ENCODE measurements around the gene NUMB. TPM values are rescaled to one million over a fixed set of nuclear protein-coding genes. Genes with fewer than 3 reads are reported as not detected.

NUMB gene
- total and polyA plus RNA-seq, 2 of the 13 experiments (the other 11 are each of a cell fraction or from before 2014, with no cell fraction given) = 20.3 to 71.1 TPM

DNA sequence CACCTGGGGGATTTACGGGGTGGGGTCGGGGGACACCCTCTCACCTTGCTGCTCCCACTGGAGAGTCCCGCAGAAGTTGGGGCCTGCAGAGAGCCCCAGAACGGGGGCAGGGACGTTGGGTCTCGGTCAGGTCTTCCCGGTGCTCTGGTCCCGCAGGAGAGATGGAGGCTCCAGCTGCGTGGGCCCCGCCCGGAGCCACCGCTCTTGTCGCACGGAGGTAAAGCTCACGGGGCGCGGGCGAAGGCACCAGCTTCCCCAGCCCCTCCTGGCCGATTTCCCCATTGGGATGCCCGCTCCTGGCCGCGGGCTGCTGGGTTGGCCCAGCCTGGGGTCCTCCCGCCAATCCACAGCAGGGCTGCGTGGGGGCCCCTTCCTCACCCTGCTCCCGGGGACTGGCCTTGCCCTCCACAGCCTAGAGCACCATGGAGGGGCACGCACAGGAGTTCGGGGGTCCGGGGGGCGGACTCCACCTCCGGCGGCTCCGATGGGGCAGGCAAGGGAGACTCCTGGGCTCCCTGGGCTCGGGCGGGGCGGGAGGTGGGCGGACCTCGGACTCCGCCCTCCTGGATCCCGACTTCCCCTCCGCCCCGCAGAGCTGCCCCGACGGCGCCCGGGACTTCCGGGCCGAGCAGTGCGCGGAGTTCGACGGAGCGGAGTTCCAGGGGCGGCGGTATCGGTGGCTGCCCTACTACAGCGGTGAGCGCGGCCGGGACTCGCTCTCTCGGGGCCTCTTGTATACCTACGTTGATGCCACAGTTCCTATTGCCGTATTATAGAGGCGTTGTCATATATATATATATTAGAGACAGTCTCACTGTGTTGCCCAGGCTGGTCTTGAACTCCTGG, 212.6 kb downstream of the NUMB start (continued):
- no peak for TF ChIP-seq EEA1 (CRISPR knock-in tag; IDR thresholded peaks at IDR 0.05; ENCODE audit: borderline replicate concordance)

DNA sequence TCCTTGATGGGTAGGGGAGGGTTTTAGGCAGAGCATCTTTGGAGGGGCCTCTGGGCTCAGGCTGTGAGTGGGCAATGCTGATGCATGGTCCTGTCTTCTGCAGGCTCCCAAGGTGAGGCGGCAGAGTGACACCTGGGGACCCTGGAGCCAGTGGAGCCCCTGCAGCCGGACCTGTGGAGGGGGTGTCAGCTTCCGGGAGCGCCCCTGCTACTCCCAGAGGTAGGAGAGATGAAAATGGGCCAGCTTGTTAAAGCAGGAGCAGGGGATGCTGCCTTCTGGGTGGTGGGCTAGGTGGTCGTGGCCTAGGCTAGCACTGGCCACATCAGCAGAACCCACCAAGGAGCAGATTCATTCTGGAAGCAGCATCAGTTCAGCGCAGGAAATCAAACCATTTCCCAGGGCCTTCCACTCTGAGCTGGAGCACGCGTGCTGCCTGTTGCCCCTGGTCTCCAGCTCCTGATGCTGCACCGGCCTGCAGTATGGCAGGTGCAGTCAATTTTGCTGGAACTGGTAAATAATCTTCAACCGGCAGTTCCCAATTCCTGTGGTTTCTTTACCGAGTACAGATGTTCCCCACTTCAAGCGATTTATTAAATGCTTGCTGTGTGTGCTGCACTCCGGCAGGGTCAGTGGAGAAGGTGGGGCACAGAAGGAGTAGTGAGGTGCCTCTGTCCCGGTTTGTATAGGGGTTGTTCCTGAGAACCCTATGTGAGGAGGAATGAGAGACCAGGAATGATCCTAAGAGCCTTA, 213.6 kb downstream of the NUMB start:
- ATAC-seq = no peak

More for the DNA sequence above, 213.6 kb downstream of the NUMB start:
- in situ Hi-C loops (cut with HindIII; ENCODE audit: extremely low pct_ligation_motif_present, low pct_unique_long_range_greater_than_20kb) (no loop called here), intact Hi-C loops (cut with micrococcal nuclease; ENCODE audit: unreplicated experiment) (no loop called here)
- Histone ChIP-seq H3K27me3 (ENCODE audit: control insufficient read depth in 1 of 2, insufficient read depth in 2 of 2, low read length in 2 of 2) (peaks cover 7 to 34% of the 10 kb centered on the region in 2 experiments), H3K4me3 (replicated peaks in 1 of 3; ENCODE audit: insufficient read depth in 1 of 3, low read depth in 2 of 3, low read length in 3 of 3) (no peak overlapping the region), H3K4me2 (ENCODE audit: low read depth, low read length) (no peak overlapping the region), H3K36me3 (replicated peaks in 1 of 2; ENCODE audit: control insufficient read depth in 1 of 2, insufficient read depth in 2 of 2, low read length in 2 of 2) (no peaks in the 10 kb centered on the region), H3K27ac (ENCODE audit: extremely low read length, insufficient read depth, low read length) (no peak overlapping the region), H3K79me2 (ENCODE audit: insufficient read depth, low read length) (no peaks in the 10 kb centered on the region), H3K4me1 (ENCODE audit: insufficient read depth, low read length) (no peaks in the 10 kb centered on the region), H3K9me3 (ENCODE audit: low read length) (no peaks in the 10 kb centered on the region), H4K20me1 (ENCODE audit: insufficient read depth, low read length) (no peaks in the 10 kb centered on the region), H2AFZ (ENCODE audit: low read length) (no peak overlapping the region), H3K9ac (ENCODE audit: insufficient read depth, low read depth, low read length) (no peak overlapping the region)
- CTCF ChIA-PET (ENCODE audit: low intra/inter-chr PET ratio, low total read pairs) = no interaction called here
- no peak for TF ChIP-seq ZIK1 (CRISPR knock-in tag; IDR thresholded peaks at IDR 0.05; ENCODE audit: borderline replicate concordance, low read depth)
- no peak for TF ChIP-seq KAT7 (CRISPR knock-in tag; IDR thresholded peaks at IDR 0.05; ENCODE audit: borderline replicate concordance)
- no peak for TF ChIP-seq HCFC1 (IDR thresholded peaks at IDR 0.05; ENCODE audit: low read depth, low read length)
- TF ChIP-seq GATAD2A (CRISPR knock-in tag; IDR thresholded peaks at IDR 0.05) = no peak
- TF ChIP-seq PHF5A (CRISPR knock-in tag; IDR thresholded peaks at IDR 0.05; ENCODE audit: low read depth, unreplicated experiment) = no peak
- TF ChIP-seq, protein P1, sequence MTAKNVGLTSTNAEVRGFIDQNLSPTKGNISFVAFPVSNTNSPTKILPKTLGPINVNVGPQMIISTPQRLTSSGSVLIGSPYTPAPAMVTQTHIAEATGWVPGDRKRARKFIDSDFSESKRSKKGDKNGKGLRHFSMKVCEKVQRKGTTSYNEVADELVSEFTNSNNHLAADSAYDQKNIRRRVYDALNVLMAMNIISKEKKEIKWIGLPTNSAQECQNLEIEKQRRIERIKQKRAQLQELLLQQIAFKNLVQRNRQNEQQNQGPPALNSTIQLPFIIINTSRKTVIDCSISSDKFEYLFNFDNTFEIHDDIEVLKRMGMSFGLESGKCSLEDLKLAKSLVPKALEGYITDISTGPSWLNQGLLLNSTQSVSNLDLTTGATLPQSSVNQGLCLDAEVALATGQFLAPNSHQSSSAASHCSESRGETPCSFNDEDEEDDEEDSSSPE (CRISPR knock-in tag; IDR thresholded peaks at IDR 0.05) = no peak
- TF ChIP-seq, protein P2, sequence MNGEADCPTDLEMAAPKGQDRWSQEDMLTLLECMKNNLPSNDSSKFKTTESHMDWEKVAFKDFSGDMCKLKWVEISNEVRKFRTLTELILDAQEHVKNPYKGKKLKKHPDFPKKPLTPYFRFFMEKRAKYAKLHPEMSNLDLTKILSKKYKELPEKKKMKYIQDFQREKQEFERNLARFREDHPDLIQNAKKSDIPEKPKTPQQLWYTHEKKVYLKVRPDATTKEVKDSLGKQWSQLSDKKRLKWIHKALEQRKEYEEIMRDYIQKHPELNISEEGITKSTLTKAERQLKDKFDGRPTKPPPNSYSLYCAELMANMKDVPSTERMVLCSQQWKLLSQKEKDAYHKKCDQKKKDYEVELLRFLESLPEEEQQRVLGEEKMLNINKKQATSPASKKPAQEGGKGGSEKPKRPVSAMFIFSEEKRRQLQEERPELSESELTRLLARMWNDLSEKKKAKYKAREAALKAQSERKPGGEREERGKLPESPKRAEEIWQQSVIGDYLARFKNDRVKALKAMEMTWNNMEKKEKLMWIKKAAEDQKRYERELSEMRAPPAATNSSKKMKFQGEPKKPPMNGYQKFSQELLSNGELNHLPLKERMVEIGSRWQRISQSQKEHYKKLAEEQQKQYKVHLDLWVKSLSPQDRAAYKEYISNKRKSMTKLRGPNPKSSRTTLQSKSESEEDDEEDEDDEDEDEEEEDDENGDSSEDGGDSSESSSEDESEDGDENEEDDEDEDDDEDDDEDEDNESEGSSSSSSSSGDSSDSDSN (CRISPR knock-in tag; IDR thresholded peaks at IDR 0.05) = no peak
- POLR2A ChIA-PET = no interaction called here
- no TSS peak for BruUV-seq (replicated peaks)
- 33% methylated on average over 6 of the region's 14 CpGs for WGBS (ENCODE audit: low lambda C conversion rate)
- DNase-seq (ENCODE audit: low spot score) (no peak), FAIRE-seq (no peak)
